ENCODE results near the gene PDE11A.
"Not testable (repeated sequence)": the region's sequence is repeated elsewhere in the genome, so short reads cannot be mapped to it uniquely, and the experiment has no call there.

The PDE11A gene

DNA sequence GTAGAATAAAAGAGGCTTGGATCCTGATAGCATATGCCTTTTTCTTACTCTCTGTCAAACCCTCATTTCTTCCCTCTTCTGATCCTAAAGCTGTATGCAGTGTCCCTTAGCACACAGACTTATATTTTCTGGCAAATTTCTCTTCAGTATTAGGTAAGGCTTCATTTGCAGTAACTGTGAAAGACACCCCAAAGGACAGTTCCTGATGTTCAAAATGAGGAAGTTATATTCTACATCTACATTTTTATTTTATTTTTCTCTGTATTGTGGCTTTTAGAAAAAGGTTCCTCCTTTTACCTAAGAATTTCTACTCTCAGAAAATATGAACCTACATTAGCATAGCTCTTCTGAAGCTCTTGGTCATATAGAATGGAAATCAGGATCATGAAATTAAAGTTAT is 261.7 kb downstream of the PDE11A start:
- no peak for FAIRE-seq

GRCh38 chr2:177808984-177809809 is 263.4 kb downstream of the PDE11A start:
- no peak for FAIRE-seq

- no peak for FAIRE-seq
These were observed 266.6 kb downstream of the PDE11A start for GRCh38 chr2:177806025-177806424.

DNA sequence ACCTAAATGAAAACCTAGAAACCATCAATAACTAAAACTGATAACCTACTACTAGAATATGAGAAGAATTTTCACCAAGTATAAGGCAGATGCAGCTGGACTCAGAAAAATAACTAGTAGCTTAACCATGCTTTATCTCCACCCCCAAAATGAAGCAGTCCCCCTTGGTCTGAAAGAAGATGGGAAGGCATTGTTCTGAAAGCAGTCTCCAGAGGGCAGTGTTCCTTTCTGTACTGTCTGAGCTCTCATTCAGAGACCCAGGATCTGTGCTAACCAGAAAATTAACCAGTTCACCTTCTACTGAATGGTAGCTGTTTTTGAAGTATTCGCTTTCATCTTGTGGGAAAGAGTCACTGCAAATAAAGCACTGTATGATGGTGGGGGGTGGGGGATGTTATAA is 273.0 kb downstream of the PDE11A start:
- no peak for FAIRE-seq

GRCh38 chr2:177797808-177798207 is 274.8 kb downstream of the PDE11A start:
- no peak for FAIRE-seq

DNA sequence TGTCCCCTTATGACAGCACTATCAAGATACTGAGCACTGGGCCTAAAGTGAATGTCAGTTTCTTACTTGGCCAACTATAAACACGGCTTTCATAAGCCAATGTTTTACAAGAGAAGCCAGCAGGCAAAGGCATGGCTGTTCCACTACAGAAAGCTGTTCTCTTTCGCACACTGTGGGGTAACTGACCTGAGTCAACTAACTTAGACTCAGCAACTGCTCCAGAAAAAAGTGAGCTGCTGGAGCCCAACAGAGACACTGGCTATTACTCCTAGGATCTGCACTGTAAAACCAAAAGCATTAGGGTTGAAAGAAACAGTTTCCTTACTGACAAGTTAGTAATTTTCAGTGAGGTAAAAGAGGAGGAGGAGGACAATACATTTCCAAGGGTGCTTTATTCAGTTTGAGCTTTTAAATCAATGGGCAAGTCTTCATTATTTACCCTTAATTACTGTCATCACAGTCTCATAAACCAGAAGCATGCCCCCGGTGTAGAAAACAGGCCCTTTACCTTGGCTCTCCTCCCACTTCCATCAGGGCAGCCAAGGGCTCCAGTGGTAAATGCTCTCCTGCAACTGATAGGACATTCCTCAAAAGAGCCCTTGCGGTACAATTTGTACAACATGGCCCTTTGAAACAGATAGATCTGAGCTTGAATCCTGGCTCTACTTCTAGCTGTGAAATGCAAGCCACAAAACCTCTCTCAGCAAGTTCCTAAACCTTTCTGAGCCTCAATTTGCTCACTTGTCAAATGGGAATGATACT is 275.7 kb downstream of the PDE11A start:
- no peak for FAIRE-seq

DNA sequence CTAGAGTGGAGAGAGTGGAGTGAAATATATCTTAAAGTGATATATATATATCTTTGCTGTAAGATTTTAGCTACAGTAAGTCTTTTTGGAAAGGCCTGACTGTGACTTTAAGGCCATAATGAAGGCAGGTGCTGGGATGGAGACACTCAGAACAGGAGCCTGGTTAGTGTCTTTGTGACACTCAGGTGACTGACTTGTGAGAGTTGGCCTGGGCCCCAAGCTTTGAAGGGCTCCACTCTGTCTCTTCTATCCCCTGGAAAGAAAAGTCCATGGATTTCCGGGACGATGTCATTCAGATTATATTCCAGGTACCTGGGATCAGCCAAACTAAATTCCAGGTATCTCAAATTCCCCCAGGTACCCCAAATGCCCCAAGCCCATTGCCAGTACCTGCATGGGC is 276.6 kb downstream of the PDE11A start:
- FAIRE-seq = no peak

GRCh38 chr2:177785143-177785542 is 287.4 kb downstream of the PDE11A start:
- FAIRE-seq = not testable (repeated sequence)

DNA sequence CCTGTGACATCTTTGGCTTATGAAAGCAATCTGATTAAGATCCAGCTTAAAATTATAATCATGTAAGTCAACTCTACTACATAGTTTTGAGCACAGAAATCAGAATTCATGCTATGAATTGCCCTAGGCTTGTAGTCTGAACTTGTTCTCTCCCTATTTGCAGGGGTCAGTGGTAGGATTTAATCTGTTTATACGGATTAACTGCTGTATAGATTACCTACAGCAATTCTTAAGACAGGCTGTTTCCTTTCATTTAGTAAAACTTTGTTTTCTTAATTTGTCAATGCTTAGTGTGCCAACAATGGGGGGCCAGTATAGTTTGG is 287.9 kb downstream of the PDE11A start:
- FAIRE-seq = no peak

GRCh38 chr2:177783835-177784744 is 288.5 kb downstream of the PDE11A start:
- FAIRE-seq = no peak

DNA sequence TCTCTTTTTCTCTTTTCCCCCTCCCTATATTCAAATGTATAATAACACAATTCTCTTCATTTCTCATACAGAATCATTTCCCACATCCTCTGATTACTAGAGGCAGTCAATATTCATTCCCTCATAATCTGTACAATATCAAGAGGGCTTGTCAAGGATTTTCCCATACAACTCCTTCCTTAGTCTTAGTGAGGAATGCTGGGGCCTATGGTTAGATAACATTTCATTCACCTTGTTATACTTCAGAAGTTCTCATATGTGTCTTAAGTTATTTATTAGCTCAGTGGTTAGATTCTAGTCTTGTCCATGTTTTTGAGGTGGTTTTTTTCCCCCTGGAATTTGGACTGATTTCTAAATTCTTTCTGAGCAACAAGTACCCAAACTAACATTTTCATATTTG is 289.5 kb downstream of the PDE11A start:
- no peak for FAIRE-seq

GRCh38 chr2:177782613-177783012 is 290.0 kb downstream of the PDE11A start:
- no peak for FAIRE-seq

GRCh38 chr2:177778472-177778871 is 294.1 kb downstream of the PDE11A start:
- no peak for FAIRE-seq

- FAIRE-seq = peak; percentile 94
These were observed 300.0 kb downstream of the PDE11A start for GRCh38 chr2:177772529-177772928.

GRCh38 chr2:177771191-177771590 is 301.4 kb downstream of the PDE11A start:
- no peak for FAIRE-seq

GRCh38 chr2:177767768-177768167 is 304.8 kb downstream of the PDE11A start:
- FAIRE-seq = no peak

GRCh38 chr2:177765698-177766097 is 306.9 kb downstream of the PDE11A start:
- no peak for FAIRE-seq

DNA sequence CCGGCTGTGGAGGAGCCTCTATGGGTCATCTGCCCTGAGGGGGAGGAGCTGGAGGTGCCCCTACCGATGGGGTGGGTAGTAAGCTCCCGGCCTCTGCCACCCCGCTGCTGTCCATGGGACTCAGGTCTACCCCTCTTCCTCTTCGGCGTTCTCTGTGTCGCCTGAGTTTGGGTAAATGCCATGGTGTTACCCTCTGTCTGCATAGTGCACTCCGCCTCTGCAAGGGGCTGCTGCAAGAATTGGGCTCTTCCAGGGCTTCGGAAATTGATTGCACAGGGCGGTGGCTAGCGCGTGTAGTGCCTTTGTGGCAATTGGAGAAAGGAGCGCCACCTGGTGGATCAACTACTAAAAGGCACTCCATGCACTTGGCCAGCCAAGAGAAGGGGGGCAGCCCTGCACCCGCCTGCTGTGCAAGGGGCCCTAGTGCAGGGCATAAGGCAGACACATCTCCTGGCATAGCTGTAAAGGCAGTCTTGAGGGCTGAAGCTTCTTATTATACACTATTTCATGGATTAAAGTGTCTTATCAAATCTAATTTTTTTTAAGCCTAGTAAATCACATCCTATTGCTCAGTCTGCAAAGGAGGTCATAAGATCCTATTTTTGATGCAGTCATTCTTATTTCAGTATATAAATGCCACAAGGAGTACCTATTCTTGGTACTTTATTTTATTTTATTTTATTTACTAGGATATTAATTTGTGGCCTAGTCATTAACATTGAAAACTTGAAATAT is 308.9 kb downstream of the PDE11A start:
- FAIRE-seq = no peak

GRCh38 chr2:177759443-177759842 is 313.1 kb downstream of the PDE11A start:
- no peak for FAIRE-seq

DNA sequence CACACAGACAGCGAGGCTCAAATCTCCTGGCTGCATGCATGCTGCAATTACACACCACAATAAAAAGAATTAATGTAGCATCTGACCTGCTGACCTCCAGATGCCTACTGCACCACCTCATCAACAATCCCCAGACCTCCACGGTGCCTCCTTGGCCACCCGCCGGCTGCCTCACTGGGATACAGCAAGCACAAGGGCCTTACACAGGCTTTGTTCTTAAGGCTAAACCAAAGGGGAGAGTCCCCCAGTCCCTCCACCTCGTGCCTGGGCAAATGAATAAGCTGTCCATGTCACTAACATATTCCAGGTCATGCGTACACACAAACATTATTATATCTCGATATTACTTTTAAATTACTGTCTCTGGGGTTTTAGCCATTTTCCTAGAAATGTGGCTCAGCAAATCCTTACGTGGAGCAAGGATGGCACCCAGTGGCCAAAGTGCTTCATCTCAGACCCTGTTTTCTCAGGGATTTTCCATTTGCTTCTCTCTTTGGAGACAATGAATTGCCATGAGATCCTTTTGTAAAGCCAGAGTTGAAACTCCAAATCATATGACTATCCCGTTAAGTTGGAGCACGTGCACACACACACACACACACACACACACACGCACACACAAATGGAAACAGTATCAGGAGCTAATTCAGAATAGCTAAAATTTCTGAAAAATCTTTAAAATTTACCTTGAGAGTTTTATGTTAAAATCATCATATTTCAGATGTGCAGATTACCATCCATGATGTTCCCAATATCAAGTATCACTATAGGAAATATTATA is 313.8 kb downstream of the PDE11A start:
- no peak for FAIRE-seq

- FAIRE-seq = no peak
These were observed 316.2 kb downstream of the PDE11A start for GRCh38 chr2:177756336-177756735.

GRCh38 chr2:177754492-177754873 is 318.1 kb downstream of the PDE11A start:
- FAIRE-seq = no peak

All from A204.1 (cell line).